Esophagus muscularis mucosa (tissue), 4 donors: ENCODE data around the gene DDR2.

Experiments used
- EP300 ChIP-seq: sonication (generic); formaldehyde crosslinking; IDR thresholded peaks from one replicate; pipeline ENCODE4 v1.6.1; 2017; ENCODE audit warnings: antibody characterized with exemption
- POLR2A ChIP-seq: fragments of 450-650 bp; IDR thresholded peaks from one replicate; pipeline ENCODE4 v1.6.1; 2017; ENCODE audit warnings: antibody characterized with exemption, moderate library complexity, mild to moderate bottlenecking, low read depth
- POLR2AphosphoS5 ChIP-seq, 2 donors: sonication (generic); formaldehyde crosslinking; IDR thresholded peaks; one replicate each; pipeline ENCODE4 v1.6.1; 2017; ENCODE audit warnings: antibody characterized with exemption in 2 of 2
- TF ChIP-seq, protein P1 (sequence below), 3 experiments: fragments of 200-600 bp in 2 of 3; fragments of 450-650 bp in 1 of 3; sonication (generic) in 2 of 3; IDR thresholded peaks; one replicate each; pipeline ENCODE4 v1.5.1; 2017 to 2019; ENCODE audit warnings: antibody characterized with exemption in 3 of 3, mild to moderate bottlenecking in 2 of 3, moderate library complexity in 1 of 3

DNA sequence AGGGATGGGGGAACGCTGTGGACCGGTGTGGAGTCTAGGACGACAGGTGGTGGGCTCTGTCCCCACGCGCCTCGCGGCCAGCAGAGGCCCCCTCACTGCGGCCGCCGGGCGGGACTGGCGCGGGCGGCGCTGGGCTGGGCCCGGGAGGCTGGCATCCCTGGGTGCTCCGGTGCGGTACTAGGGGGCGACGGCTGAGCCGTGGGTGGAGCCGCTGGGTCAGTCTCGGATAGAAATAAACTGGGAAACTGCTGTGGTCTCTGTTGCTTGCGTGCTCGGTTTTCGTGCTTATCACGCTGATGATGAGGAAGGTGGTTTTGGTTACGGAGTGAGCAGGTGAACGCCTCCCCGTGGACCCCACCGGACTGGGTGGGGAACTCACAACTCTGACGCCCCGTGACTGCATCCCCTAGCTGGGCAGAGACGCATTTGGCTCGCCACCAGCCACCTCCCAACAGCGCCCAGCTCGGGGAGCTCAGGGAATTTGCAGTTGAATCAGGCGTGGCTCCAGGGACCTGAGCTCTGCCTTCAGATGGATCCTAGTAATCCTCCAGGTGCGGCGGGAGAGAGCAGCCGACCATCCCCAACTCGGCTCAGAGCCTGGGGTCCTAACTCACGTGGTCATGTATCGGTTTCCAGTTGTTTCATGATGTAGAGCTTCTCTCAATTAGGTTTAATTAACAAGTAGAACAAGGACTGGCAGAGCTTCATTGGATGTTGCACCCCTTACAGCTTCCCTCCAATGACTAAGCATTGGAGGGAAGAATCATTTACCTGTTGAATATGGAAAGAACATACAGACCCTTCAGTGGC is 190.3 kb downstream of the DDR2 start:
- TF ChIP-seq, protein P1, sequence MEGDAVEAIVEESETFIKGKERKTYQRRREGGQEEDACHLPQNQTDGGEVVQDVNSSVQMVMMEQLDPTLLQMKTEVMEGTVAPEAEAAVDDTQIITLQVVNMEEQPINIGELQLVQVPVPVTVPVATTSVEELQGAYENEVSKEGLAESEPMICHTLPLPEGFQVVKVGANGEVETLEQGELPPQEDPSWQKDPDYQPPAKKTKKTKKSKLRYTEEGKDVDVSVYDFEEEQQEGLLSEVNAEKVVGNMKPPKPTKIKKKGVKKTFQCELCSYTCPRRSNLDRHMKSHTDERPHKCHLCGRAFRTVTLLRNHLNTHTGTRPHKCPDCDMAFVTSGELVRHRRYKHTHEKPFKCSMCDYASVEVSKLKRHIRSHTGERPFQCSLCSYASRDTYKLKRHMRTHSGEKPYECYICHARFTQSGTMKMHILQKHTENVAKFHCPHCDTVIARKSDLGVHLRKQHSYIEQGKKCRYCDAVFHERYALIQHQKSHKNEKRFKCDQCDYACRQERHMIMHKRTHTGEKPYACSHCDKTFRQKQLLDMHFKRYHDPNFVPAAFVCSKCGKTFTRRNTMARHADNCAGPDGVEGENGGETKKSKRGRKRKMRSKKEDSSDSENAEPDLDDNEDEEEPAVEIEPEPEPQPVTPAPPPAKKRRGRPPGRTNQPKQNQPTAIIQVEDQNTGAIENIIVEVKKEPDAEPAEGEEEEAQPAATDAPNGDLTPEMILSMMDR (IDR thresholded peaks at IDR 0.05): no peak
- TF ChIP-seq POLR2AphosphoS5 (IDR thresholded peaks at IDR 0.05) (no peak), POLR2A (no peak), EP300 (no peak)
